Heart right ventricle (tissue), 16 donors: Measurements from ENCODE around the gene MAD2L1. TPM values are rescaled to one million over a fixed set of nuclear protein-coding genes. Genes with fewer than 3 reads are reported as not detected.

ENCODE experiments used
- ATAC-seq, 8 donors: fragments of 200-7000 bp; cut with Tn5 transposase; one replicate each; pipeline ENCODE4 v1.9.1; 2020; ENCODE audit warnings: mild to moderate bottlenecking in 8 of 8, moderate library complexity in 8 of 8, moderate number of reproducible peaks in 1 of 8
- DNase-seq, 2 donors: peaks; one replicate each; pipeline ENCODE4 v3.0.0-alpha.2; 2020
- H3K27ac ChIP-seq, 10 donors: fragments of 200-600 bp; sonication (generic) in 2 of 10; one replicate each; pipeline versions ENCODE4 v1.5.0 to v1.8.0; 2020 to 2022; ENCODE audit warnings: mild to moderate bottlenecking in 3 of 10
- H3K27me3 ChIP-seq, 7 donors: fragments of 200-600 bp; one replicate each; pipeline ENCODE4 v1.8.0; 2021 to 2022; ENCODE audit warnings: mild to moderate bottlenecking in 2 of 7
- H3K36me3 ChIP-seq, 9 donors: fragments of 200-600 bp; sonication (generic) in 1 of 9; one replicate each; pipeline versions ENCODE4 v1.5.0 to v1.8.0; 2020 to 2022; ENCODE audit warnings: mild to moderate bottlenecking in 2 of 9
- H3K4me1 ChIP-seq, 9 donors: fragments of 200-600 bp; sonication (generic) in 1 of 9; one replicate each; pipeline versions ENCODE4 v1.5.0 to v1.8.0; 2020 to 2022; ENCODE audit warnings: mild to moderate bottlenecking in 4 of 9
- H3K4me3 ChIP-seq, 10 donors: fragments of 200-600 bp; sonication (generic) in 2 of 10; one replicate each; pipeline versions ENCODE4 v1.5.0 to v1.8.0; 2020 to 2022; ENCODE audit warnings: mild to moderate bottlenecking in 7 of 10, moderate library complexity in 2 of 10
- H3K9me3 ChIP-seq, 11 donors: fragments of 200-600 bp in 10 of 11; sonication (generic) in 2 of 11; one replicate each; pipeline versions ENCODE4 v1.5.0 to v1.8.0; 2013 to 2022; ENCODE audit warnings: mild to moderate bottlenecking in 2 of 11, control low read depth in 1 of 11, moderate library complexity in 1 of 11
- WGBS, 2 donors: extraction: QIAGEN DNeasy Blood & Tissue Kit; methylation state at CpG; one replicate each; pipeline ENCODE4 v1.1.7; 2013; ENCODE audit warnings: inconsistent platforms in 1 of 2; 5-methylcytosine and 5-hydroxymethylcytosine counted together
- intact Hi-C, 10 donors: fragments of 100-400 bp; cut with DNase I; formaldehyde crosslinking; loops; one replicate each; pipeline versions ENCODE4 v1.11.1 to v1.14.2; 2022
- polyA plus RNA-seq, 2 donors: library from polyadenylated mRNA; stranded (reverse); fragments of 200-250 nt; gene quantifications; one replicate each; pipeline ENCODE4 v1.2.3, GENCODE V29; 2013
- total RNA-seq, 10 donors: library from RNA; stranded (reverse); fragmentation: NEBNext Ultra II Directional in 3 of 10; extraction: Animal tissue kit (Norgen Biotek cat#: 25700) in 3 of 10; gene quantifications; one replicate each; pipeline versions ENCODE4 v1.2.1 to v1.2.4, GENCODE V29; 2021 to 2023
- TF ChIP-seq, protein P1 (sequence below), 9 donors: fragments of 200-600 bp; sonication (generic) in 2 of 9; IDR thresholded peaks; one replicate each; pipeline versions ENCODE4 v1.5.0 to v1.8.0; 2021 to 2022; ENCODE audit warnings: antibody characterized with exemption in 9 of 9, mild to moderate bottlenecking in 5 of 9, moderate library complexity in 1 of 9
- donor health status: Arrhythmogenic right ventricular cardiomyopathy.
- donor health status: ischemic (EF 13 %, LVEDD 7.1; RV severe dilation, severe dysfunction).
- donor health status: healthy with polysubstance abuse.
- donor health status: DM: no; HTN: yes; CAD: no.
- donor health status: DM: no; HTN: no; CAD: no.
- donor health status: ischemic (EF 25% LVEDD 6.9; RV normal size, moderate dysfunction).
- donor health status: ischemic (EF 25% LVEDD 5.7; RV mildly dilated, moderate dysfunction).
- donor health status: healthy.
- donor health status: DM: yes; HTN: yes; CAD: no.
- donor health status: Ischemic cardiomyopathy.
- donor health status: ischemic (EF 35%, LVEDD 5.7; RV mildly dilated, moderate dysfunction).
- donor health status: nonischemic (EF 11% LVEDD 7.7; RV severe dilation, severe dysfunction).
- donor health status: DM: yes; HTN: yes; CAD: no.
- donor health status: PGD.
- donor health status: ischemic (EF 29% LVEDD 5.4; RV normal size, mild dysfunction).
- donor health status: nonischemic (EF 23%, LVEDD 6.1; RV moderate dilation, normal function).

The MAD2L1 gene
- total and polyA plus RNA-seq, 12 donors = 0.59 to 3.3 (median 1.6) TPM

DNA sequence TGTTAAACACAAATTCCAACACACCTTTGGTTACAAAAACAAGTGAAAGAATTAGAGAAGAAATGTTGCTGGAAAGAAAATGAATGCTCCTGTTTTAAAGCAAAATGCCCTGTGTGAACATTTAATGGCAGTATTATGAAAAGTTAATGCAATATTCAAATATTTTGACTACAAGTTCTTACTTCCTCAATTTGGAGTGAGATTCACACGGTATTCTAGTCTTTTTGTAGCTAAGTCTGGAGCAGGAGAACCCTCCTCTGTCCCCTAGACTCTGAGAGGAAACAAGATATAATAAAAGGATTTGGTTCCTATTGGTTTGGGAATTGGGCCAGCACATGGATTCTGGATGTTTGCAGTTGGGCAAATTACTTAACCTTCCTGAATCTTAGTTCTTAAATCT, 12.7 kb downstream of the MAD2L1 start:
- no peak overlapping the region for H3K27ac ChIP-seq

DNA sequence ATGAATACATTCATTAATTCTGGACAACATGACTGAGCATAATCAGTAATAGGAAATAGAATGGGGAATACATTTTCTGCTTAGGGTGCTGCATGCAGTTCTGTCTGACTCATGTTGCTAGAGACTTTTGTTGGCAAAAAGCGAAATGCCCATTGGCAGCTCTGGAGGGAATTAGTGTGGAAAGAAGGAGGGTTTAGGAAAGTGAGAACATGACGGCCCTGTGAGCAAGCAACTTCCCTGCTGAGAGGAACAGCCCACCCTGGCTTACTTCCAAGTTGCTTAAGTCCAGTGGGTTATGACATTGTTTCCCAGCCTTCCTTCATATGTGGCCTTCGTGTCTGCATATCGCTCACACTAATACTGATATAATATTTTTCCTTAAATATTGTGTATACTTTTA, 13.8 kb downstream of the MAD2L1 start:
- DNase-seq = peak; percentile 7
- WGBS, 2 donors = 48 to 61% methylated on average over 4 of the region's 4 CpGs
- TF ChIP-seq, protein P1, sequence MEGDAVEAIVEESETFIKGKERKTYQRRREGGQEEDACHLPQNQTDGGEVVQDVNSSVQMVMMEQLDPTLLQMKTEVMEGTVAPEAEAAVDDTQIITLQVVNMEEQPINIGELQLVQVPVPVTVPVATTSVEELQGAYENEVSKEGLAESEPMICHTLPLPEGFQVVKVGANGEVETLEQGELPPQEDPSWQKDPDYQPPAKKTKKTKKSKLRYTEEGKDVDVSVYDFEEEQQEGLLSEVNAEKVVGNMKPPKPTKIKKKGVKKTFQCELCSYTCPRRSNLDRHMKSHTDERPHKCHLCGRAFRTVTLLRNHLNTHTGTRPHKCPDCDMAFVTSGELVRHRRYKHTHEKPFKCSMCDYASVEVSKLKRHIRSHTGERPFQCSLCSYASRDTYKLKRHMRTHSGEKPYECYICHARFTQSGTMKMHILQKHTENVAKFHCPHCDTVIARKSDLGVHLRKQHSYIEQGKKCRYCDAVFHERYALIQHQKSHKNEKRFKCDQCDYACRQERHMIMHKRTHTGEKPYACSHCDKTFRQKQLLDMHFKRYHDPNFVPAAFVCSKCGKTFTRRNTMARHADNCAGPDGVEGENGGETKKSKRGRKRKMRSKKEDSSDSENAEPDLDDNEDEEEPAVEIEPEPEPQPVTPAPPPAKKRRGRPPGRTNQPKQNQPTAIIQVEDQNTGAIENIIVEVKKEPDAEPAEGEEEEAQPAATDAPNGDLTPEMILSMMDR (IDR thresholded peaks at IDR 0.05) = no peak

More for the DNA sequence above, 12.7 kb downstream of the MAD2L1 start:
- WGBS, 2 donors = 65 to 90% methylated on average over 1 of the region's 1 CpG
- ATAC-seq = no peak
- Histone ChIP-seq H3K4me1 (peaks cover 0 to 25% (median 0%) of the 10 kb centered on the region in 9 donors), H3K36me3 (peaks cover 0 to 8% (median 0%) of the 10 kb centered on the region in 9 donors), H3K27me3 (no peaks in the 10 kb centered on the region), H3K4me3 (no peak overlapping the region), H3K9me3 (no peaks in the 10 kb centered on the region)
- TF ChIP-seq, protein P1 (IDR thresholded peaks at IDR 0.05) = no peak
- no peak for DNase-seq
- intact Hi-C loops = loop anchor here in 9 of 10 donors (5.0 to 10.0 kb wide), 9 partner anchors 359 to 739 kb away; partner anchors contain the start of gene PDE5A (in 3 of the 9)

DNA sequence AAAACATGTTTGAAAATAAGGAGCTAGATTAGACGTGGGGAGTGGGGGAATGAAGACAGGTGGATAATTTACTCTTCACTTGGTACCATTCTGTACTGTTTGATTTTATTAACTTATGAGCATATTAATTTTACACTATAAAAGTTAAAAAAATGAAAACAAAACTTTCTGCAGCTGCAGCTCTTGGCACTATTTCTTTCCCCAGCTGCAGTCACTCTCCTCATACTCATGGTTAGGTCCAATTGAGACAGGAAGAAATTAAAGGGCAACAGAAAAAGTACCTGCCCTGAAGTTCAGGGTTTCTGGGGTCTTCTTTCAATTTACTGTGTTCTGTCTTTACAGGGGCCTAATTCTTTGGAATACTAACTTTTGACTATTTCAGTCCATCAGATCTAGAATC, 15.4 kb downstream of the MAD2L1 start:
- intact Hi-C loops = loop anchor here in 9 of 10 donors (2.0 to 10.0 kb wide), 11 partner anchors 356 to 736 kb away; partner anchors contain the start of gene PDE5A (in 4 of the 9)
- 73 to 77% methylated on average over 1 of the region's 1 CpG for WGBS, 2 donors
- Histone ChIP-seq H3K4me1 (peaks cover 0 to 25% (median 0%) of the 10 kb centered on the region in 9 donors), H3K36me3 (no peaks in the 10 kb centered on the region), H3K27me3 (no peaks in the 10 kb centered on the region), H3K9me3 (no peaks in the 10 kb centered on the region), H3K27ac (no peak overlapping the region), H3K4me3 (no peak overlapping the region)
- no peak for DNase-seq
- TF ChIP-seq, protein P1 (IDR thresholded peaks at IDR 0.05) = no peak
- no peak for ATAC-seq

More for the DNA sequence above, 13.8 kb downstream of the MAD2L1 start:
- Histone ChIP-seq H3K36me3 (no peaks in the 10 kb centered on the region), H3K9me3 (no peaks in the 10 kb centered on the region), H3K4me1 (peaks cover 0 to 25% (median 0%) of the 10 kb centered on the region in 9 donors), H3K4me3 (no peak overlapping the region), H3K27ac (peak overlapping the region in 1 of 10 donors; percentile 28), H3K27me3 (no peaks in the 10 kb centered on the region)
- peak in 4 of 8 donors; percentile 18 to 73 (median 36) for ATAC-seq
- intact Hi-C loops = loop anchor here in 9 of 10 donors (5.0 to 10.0 kb wide), 9 partner anchors 358 to 738 kb away; partner anchors contain the start of gene PDE5A (in 3 of the 9)

DNA sequence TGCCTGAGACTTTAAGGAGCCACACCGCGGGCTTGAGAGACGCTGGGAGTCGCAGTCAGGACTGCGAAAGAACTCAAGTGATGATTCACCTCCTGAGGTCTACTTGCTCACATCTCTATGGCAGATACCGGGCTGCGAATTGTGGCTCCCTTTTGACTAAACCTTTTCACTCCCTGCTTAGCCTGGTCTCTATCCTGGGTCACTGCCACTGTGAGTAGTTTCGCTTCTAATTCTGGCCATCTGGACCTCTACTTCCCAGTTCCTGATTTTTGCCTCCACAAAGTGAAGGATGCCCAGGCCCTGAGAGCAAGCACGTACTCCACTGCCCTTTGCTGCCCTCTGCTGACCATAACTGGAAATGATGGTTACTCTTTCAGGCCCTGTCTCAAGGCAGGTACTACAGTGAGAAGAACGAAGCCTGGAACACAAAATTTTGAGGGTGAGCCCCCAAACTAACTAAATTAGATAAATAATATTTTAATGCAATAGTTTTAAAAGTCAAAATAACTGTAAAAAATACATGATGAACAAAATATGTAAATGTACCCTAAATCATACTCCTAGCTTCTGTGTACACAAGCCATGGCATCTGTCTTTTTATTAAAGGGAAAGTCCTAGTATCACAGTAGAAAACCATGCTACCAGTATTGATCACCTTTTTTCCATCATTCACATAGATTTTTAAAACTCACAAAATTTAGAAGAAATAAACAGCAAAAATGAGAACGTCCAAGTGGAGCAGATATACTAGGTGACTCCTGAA, 16.7 kb downstream of the MAD2L1 start:
- TF ChIP-seq, protein P1 (IDR thresholded peaks at IDR 0.05) = peak; percentile 79 to 92 (median 85)
- intact Hi-C loops = loop anchor here (1.0 to 10.0 kb wide), 17 partner anchors 245 to 735 kb away; partner anchors contain the start of gene PDE5A (in 6 of the 10)
- H3K9me3 ChIP-seq = peaks cover 0 to 5% (median 0%) of the 10 kb centered on the region in 11 donors
- no peaks in the 10 kb centered on the region for H3K27me3 ChIP-seq
- 35 to 40% methylated on average over 11 of the region's 11 CpGs for WGBS, 2 donors
- DNase-seq (peak; percentile 21 to 87), ATAC-seq (peak; percentile 89 to 94 (median 93))
- H3K27ac ChIP-seq = peak overlapping the region in 7 of 10 donors; percentile 8 to 56 (median 50)
- peak overlapping the region in 6 of 10 donors; percentile 17 to 41 (median 32) for H3K4me3 ChIP-seq
- H3K36me3 ChIP-seq = no peaks in the 10 kb centered on the region
- peaks cover 0 to 25% (median 0%) of the 10 kb centered on the region in 9 donors for H3K4me1 ChIP-seq
